ENCODE results near the gene LCE4A.

- TF ChIP-seq CTCF (IDR thresholded peaks at IDR 0.05; ENCODE audit: insufficient read depth, low read length, poor library complexity, severe bottlenecking): no peak
- TF ChIP-seq EZH2phosphoT487 (conservative IDR thresholded peaks at IDR 0.05; ENCODE audit: low read length): no peak
Observed at GRCh38 chr1:152735648-152736047, 27.7 kb downstream of the LCE4A start.
